HuH-7 (cell line): ENCODE data around the gene CYBA.
"Not testable (repeated sequence)": the region's sequence is repeated elsewhere in the genome, so short reads cannot be mapped to it uniquely, and the experiment has no call there.

Source experiments
- DNase-seq: peaks from one replicate; pipeline ENCODE4 v3.0.0; 2011; ENCODE audit warnings: low spot score

Gene CYBA

DNA sequence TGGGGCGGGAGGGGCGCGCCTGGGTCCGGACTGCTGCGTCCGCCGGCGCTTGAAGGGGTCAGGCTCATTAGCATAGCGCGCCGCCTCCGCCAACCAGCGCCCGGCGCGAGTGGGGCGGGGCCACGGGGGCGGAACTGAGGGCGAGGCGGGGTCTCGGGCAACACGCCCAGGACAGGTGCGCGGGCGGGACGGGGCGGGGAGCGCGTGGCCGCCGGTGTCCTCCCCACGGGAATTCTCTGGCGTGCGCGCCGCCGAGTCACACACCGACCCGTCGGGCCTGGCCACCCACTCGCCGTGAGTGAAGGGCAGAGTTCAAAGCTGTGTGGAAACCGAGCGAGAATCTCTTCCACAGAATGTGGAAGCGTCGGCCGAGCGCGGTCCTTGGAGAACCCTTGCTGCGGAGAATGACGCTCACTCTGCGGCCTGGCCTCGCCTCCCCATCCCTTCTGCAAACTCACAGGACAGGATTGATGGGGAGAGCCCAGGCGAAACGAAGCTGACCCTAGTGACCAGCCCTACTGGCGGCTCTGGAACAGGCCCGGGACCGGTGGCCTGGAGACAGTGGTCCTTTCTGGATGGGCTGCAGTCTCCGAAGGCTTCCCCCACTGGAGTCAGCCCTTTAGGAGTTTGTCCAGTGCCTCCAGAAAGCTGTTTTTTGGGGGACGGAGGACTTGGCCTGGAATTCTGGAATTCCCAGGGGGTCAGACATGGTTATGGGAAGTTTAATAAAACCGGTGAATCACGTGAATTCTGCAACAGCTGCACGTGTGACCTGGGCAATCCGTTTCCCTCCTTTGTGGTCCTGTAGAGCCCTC is 35.8 kb upstream of the CYBA start, which contains the start of gene SNAI3:
TSS of gene SNAI3 (minus strand) at position 69 of the 815 bp plus-strand sequence. CDS start 101 bp downstream, outside the sequence.
- DNase-seq = peak; percentile 99

- no peak for DNase-seq
Measured at GRCh38 chr16:88686062-88686438, 35.2 kb upstream of the CYBA start.

GRCh38 chr16:88685156-88686061 is 34.6 kb upstream of the CYBA start:
- DNase-seq = peak; percentile 87

- DNase-seq = no peak
Measured at GRCh38 chr16:88684569-88685155, 33.8 kb upstream of the CYBA start.

- DNase-seq = no peak
Measured at GRCh38 chr16:88681709-88682451, 31.0 kb upstream of the CYBA start.

DNA sequence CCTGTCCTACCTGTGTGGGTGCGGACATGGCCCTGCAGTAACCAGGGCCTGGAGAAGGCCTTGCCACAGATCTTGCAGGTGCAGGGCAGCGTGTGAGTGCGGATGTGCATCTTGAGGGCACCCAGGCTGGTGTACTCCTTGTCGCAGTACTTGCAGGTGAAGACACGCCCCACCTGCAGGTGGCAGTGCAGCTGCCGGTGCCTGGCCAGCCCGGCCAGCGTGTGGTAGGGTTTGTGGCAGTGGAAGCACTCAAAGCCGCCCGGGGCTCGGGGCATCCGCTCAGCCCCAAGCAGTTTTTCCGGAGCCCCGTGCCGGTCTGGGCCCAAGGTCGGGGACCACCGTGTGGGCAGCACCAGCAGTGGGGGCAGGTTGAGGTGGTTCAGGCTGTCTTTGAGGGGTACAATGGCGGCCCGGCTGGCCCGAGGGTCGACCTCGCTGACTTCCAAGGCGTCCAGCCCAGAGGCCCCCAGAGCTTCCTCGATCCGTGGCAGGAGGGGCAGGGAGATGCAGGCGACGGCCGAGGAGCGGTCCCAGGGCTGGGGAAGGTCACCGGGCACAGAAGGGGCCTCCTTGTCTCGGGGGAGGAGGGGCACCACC is 30.3 kb upstream of the CYBA start:
- peak; percentile 95 for DNase-seq

GRCh38 chr16:88680554-88681083 is 29.8 kb upstream of the CYBA start:
- DNase-seq = no peak

- no peak for DNase-seq
Measured at GRCh38 chr16:88678224-88678979, 27.5 kb upstream of the CYBA start.

DNA sequence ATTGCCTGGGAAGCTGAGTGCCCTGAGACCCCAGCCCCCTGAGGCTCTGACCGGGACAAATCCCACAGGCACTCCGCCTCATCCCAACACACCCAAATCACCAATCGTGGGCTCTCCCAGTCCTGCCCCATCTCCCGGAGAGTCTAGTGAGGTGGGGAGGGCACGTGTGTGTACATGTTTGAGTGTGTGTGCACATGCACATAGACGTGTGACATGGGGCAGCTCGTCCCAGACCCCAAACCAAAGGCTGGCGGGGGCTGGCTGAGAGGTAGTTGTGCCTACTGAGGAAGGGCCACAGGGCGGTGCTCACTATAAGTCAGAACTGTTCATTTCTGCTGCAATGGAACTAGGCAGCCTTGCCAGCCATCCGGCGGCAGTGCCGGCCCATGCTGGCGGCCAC is 26.9 kb upstream of the CYBA start:
- DNase-seq = no peak

- DNase-seq = no peak
Measured at GRCh38 chr16:88676502-88677242, 25.8 kb upstream of the CYBA start.

GRCh38 chr16:88673716-88674379 is 23.0 kb upstream of the CYBA start:
- no peak for DNase-seq

DNA sequence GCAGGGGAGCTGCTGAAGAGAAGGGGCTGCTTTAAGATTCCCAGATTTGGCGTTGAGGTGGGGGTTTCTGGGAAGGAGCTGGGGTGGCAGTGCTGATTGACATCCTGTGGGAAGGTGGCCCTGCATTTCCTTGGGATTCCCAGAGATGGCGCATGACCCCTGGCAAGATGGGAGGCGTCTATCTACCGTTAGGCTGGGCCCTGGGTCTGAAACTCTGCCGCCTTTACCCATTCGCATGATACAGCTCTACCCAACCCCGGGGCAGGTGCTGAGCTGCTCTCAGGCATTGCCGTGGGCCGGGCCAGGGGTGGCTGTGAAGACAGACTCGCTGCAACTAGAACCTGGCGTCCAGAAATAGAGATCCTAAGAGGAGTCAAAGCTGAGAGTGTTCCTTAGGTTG is 21.9 kb upstream of the CYBA start:
- DNase-seq = peak; percentile 81

DNA sequence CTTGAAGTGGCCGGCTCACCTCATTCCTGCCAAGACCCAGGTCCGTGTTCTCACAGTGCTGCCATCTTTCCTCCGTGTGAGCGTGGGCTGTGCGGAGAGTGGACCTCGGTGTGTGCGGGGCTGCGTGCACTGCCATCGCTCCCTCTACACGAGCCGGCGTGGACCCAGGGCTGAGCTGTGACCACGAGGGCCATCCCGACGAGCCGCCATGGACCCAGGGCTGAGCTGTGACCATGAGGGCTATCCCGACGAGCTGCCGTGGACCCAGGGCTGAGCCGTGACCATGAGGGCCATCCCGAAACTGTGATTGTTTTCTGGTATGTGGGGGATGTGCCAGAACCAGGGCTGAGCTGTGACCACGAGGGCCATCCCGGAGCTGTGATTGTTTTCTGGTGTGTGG is 21.0 kb upstream of the CYBA start:
- DNase-seq = no peak

DNA sequence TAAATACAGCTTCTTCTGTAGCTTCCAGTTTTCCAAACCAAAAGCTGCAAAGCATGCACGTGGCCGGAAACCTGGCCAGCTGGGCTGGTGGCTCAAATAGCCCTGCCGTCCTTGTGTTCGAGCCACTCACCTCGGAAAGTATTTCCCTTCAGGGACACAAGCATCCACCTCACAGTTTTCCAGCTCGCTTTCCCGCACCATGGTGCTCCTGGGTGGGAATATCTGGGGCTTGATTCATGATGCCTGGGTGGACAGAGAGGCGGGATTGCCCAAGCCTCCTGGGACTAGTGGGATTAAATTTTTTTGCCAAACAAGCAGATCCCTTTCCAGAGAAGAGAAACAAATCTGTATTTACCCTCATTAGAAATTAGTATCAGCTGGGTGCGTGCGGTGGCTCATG is 19.1 kb upstream of the CYBA start:
- DNase-seq = no peak

- not testable (repeated sequence) for DNase-seq
Measured at GRCh38 chr16:88669493-88669892, 18.6 kb upstream of the CYBA start.

GRCh38 chr16:88667461-88667860 is 16.6 kb upstream of the CYBA start:
- no peak for DNase-seq

DNA sequence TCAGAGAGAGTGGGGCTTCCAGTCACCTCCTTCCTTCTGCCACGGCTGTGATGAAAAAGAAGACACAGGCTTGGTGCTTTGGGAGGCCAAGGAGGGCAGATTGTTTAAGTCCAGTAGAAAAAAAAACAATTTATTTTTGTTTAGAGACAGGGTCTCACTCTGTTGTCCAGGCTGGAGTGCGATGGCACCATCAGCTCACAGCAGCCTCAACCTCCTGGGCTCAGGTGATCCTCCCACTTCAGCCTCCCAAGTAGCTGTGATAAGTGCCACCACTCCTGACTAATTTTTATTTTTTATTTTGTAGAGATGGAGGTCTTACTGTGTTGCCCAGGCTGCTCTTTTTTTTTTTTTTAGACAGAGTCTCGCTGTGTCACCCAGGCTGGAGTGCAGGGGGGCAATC is 14.7 kb upstream of the CYBA start:
- DNase-seq = no peak

GRCh38 chr16:88665148-88665547 is 14.3 kb upstream of the CYBA start:
- DNase-seq = no peak
